ENCODE measurements around the gene SAMD10. TPM values are rescaled to one million over a fixed set of nuclear protein-coding genes. Genes with fewer than 3 reads are reported as not detected.

SAMD10 gene
- total RNA-seq, 1 donor from 2014 or later = 0.24 TPM

DNA sequence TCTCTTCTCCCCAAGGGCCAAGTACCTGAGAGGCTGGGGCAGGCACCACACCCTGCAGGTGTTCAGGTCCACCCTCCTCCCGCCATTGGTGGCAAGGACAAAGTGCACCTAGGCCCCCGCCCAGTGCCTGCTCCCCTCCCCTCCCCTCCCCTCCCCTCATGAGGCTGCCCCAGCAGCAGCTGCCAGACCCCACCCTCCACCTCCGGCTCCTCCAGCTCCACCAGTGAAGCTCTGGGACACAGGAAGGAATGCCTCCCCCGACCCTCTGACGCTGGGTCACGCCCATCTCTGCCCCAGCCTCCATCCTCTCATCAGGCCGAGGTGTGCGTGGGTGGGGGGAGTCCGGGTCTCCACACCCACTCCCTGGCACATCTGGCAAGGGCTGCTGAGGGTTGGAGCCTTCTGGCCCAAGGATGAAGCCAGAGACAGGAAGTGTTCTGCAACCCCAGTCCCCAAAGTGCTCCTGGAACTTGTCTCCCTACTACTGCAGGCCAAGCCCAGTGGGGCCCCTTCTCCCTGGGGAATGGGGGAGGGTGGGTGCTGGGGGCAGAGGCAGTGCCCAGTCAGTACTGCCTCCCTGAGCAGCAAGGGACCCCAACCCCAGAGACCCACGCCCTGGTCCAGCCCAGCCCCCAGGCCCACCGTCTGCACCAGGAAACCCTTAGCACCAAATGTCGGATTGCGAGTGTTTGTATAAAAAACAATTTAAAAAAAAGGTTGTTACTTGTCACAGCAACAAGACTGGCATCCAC is 21.6 kb downstream of the SAMD10 start:
- DNase-seq (ENCODE audit: low spot score) = peak; percentile 46

DNA sequence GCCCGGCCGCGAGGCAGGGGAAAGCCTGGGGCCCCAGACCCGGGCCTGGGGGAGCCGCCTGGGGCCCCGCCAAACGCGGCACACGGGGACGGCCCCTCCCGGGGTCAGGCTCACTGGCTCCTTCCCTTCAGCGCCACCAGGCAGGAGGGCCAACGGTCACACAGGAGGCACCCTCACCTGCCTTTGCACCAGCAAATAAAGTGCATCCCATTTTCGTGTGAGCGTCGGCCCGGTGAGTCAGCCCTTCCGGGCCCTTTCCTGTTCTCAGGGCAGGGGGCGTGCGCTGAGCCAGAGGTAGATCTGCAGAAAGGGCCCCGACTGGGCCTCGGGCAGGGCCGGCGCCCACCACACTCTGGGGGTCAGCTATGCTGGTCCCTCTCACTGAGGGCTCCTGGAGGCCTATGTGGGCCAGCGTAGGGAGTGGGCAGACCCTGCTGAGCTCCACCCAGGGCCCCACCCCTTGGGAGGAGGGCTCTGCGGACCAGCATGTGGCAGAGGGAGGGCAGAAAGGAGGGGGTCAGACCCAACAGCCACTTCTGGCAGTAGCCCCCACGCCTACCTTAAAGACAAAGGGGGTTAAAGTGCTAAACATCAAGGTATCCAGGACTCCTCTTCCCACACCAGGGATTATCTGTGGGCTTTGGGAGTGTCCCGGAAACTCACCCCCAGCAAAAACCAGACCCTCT is 22.3 kb downstream of the SAMD10 start:
- DNase-seq (ENCODE audit: low spot score) = peak; percentile 83

DNA sequence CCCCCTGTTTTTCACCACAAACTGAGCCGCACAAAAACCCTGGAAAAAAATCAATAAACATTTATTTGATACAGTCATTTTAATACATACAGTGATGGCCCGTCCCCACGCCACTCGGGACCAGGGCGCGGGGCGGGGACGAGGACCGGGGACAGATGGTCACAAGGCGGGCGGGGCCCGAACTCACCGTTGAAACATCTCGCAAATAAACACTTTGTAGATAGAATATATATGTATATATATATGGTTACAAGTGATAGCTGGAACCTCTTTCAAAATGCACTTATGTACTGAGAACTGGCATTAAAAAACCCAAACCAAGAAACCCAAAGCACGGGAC is 22.8 kb downstream of the SAMD10 start:
- DNase-seq (ENCODE audit: low spot score) = no peak

DNA sequence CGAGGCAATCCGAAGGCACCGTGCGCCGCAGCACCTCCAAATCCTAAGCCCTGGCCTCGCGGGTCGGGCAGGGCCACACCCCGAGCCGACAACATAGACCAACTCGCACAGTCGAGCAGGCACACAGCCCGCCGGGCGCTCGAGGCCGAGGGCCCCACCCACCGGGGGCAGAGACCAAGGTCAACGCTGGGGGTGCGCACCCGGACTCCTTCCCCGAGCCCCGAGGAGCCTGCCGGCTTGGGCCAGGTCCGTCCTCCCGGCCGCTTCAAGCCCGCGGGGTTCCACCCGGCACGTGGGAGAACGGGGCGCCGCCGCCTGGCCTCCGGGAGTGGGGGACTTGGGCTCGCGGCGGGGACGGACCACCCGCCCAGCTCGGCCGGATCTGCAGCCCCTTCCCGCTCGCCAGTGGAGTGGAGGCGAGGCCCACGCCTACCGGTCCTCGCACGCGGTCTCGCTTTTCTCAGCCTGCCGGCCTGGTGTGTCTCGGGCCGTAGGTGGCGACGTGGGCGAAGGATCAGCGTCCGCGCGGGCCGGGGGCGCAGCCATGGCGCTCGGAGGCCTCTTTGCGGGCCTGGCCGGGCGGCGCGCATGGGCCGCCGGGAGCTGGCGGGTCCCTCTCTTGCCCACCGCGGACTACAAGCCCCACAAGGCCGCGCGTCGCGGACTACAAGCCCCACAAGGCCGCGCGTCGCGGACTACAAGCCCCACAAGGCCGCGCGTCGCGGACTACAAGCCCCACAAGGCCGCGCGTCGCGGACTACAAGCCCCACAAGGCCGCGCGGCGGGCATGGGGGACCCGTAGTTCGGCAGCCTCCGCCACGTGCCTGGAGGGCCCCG is 23.4 kb downstream of the SAMD10 start, which contains the start of gene UCKL1:
Gene UCKL1 (minus strand): TSS at position 590 of the 837 bp plus-strand sequence. CDS start 44 bp downstream, at position 546.
- peak; percentile 90 for DNase-seq (ENCODE audit: low spot score)

- peak; percentile 42 for DNase-seq (ENCODE audit: low spot score)
These were observed 24.1 kb downstream of the SAMD10 start for GRCh38 chr20:63955281-63955826.

GRCh38 chr20:63953764-63954429 is 25.5 kb downstream of the SAMD10 start:
- no peak for DNase-seq (ENCODE audit: low spot score)

DNA sequence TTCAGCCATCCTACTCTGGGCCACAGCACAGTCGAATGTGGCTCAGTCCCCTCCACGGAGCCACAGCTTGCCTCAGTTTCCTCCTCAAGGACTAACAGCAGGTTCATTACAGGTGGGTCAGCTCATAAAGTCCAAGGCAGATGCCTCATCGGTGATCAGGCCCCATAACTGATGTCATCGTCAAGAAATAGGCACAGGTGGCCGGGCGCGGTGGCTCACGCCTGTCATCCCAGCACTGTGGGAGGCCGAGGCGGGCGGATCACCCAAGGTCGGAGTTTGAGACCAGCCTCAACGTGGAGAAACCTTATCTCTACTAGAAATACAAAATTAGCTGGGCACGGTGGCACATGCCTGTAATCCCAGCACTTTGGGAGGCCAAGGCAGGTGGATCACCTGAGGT is 26.7 kb downstream of the SAMD10 start:
- no peak for DNase-seq (ENCODE audit: low spot score)

DNA sequence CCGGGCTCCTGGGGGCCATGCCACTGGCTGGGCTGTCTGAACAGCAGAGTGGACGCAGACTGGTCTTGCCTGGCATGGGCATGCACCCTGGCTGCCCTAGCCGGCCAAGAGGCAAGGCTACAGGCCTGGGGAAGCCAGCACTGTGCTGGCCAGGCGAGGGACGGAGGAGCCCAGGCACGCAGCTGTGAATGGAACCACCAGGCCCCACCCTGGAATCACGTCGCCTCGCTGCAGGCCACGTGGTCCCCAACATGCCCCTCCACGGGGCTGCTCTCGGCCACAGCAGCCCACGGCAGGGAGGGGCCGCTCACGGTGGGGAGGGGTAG is 27.3 kb downstream of the SAMD10 start:
- DNase-seq (ENCODE audit: low spot score) = no peak

DNA sequence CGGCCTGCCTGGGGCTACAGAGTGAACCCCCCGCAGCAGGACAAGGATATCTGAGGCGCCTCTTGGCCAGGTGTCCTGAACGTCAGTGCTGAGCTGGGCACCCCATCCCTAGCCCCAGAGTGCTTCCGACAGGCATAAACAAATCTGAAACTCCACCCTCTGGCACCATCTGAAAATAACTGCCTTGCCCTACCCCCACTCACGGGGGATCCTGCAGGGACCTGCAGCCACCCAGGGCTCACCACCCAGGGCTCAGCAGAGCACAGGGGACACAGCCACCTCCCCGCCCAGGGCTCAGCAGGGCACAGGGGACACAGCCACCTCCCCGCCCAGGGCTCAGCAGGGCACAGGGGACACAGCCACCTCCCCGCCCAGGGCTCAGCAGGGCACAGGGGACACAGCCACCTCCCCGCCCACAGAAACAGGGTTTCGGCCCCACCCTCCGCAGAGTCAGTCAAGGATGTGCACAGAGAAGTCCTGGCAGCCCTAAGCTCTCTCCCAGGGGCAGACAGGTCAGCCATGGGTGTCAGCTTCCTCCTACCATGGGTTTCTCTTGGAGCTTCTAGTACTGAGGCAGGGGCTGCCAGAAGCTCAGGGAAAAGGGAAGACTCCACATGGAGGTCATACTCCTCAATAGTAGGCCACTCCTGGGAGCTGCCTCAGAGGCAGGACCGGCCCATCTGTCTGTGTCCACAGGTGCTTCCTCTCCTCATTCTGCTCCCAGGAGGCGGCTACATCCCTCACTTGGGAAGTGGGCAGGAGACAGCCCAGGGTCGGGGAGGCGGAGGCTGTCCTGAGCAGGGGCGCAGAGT is 27.8 kb downstream of the SAMD10 start:
- no peak for DNase-seq (ENCODE audit: low spot score)

- DNase-seq (ENCODE audit: low spot score) = no peak
These were observed 28.6 kb downstream of the SAMD10 start for GRCh38 chr20:63950701-63951397.

- no peak for DNase-seq (ENCODE audit: low spot score)
These were observed 31.6 kb downstream of the SAMD10 start for GRCh38 chr20:63947638-63948456.

DNA sequence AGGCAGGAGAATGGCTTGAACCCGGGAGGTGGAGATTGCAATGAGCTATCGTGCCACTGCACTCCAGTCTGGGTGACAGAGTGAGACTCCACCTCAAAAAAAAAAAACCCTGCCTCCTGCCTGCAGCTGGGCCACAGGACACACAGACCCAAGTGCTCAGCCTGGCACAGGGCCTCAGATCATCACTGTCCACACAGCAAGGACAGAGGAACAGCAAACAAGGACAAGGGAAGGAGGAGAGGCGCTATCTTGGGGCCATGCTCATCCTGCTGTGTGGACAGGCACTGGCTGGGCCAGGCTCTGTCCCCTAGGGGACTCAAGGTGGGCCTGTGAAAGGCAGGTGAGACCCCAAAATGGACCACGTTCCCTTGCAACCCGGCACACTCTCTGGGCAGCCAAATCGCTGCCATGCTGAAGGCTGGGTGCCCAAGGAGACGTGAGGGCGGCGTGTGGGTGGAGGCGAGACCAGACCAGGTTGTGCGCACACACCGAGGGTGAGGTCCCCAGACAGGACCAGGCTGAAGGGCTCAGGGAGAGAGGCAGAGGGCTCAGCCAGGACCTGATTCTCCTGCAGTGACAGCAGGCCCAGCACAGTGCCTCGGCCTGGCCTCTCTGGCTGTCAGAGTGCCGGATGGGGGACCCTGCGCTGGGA is 32.3 kb downstream of the SAMD10 start:
- no peak for DNase-seq (ENCODE audit: low spot score)

DNA sequence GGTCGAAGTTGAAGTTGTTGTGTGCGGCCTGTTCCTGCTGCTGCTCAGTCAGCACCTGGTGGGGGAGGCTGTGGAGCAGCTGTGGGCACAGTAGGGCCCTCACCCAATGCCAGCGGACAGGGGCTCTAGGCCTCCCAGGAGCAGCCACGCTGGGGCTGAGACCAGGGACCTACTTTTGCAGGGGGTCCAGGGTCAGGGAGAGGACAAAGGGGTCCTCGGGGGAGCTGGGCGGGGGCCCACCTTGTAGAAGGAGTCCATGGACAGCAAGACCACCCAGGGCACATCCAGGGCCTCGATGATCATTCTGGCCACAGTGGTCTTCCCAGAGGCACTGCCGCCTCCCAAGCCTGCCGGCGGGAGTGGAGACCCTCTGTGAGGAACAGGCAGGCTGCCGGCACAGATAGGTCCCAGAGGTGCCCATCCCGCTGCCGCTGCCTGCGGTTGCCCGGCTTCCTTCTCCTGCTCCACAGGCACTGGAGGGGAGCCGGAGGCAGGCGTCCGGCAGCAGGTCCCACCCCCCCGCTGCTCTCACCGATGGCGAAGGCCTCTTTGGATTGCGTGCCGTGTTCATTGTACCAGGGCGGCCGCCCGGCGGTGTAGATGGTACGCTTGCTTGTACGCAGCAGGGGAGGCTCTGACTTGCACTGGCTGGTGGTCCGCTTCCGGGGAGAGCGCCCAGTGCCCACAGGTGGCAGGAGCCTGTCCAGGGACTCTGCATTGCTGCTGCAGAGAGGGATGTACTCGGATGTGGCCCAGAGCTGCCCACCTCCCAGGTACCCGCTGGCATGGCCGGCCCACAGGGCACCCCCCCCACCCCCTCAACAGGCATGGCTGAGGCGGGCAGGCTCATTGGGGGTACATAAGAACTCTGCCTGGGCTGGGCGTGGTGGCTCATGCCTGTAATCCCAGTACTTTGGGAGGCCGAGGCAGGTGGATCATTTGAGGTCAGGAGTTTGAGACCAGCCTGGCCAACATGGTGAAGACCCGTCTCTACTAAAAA is 33.2 kb downstream of the SAMD10 start:
- no peak for DNase-seq (ENCODE audit: low spot score)

GRCh38 chr20:63945031-63945658 is 34.3 kb downstream of the SAMD10 start:
- DNase-seq (ENCODE audit: low spot score) = no peak

GRCh38 chr20:63944078-63944941 is 35.1 kb downstream of the SAMD10 start:
- no peak for DNase-seq (ENCODE audit: low spot score)

DNA sequence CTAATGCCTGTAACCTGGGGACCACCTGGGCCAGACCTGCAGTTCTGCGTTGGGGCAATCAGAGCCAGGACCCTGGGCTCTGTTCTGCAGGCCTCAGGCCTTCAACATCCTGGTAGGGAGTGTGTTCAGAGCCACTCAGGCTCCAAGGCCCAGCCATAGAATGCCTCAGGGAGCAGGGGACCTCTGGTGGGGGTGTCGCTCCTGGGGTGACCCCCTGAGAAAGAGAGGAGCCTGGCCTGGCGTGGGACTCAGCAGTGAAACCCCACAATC is 35.7 kb downstream of the SAMD10 start:
- no peak for DNase-seq (ENCODE audit: low spot score)

Data from umbilical cord (tissue), 2 donors.